Naive thymus-derived CD8-positive, alpha-beta T cell (primary cell): Measurements from ENCODE around the gene DDX21. TPM values are rescaled to one million over a fixed set of nuclear protein-coding genes. Genes with fewer than 3 reads are reported as not detected.
A peak's percentile ranks its signal among the peaks of the same experiment; 100 is the strongest.
"Not testable (repeated sequence)": the region's sequence is repeated elsewhere in the genome, so short reads cannot be mapped to it uniquely, and the experiment has no call there.

Experiments
- ATAC-seq, 2 donors: fragments of 150-1000 bp; cut with Tn5 transposase in 1 of 2; sonication (Bioruptor Pico), chemical (Tn5 transposase) in 1 of 2; 1 replicate in 1 of 2; 2 replicates in 1 of 2; pipeline ENCODE4 v1.10.0; 2021; ENCODE audit warnings: mild to moderate bottlenecking in 2 of 2, moderate library complexity in 2 of 2
- POLR2A ChIA-PET: fragments of 350-600 bp; sonication (Branson Sonifier 250); formaldehyde crosslinking; loops from one replicate; lab custom pipeline; 2021; ENCODE audit warnings: antibody characterized with exemption; lab: Charles Lee
- DNase-seq, 10 donors: peaks; one replicate each; pipeline versions ENCODE4 v3.0.0 to v3.0.0-alpha.2; 2020 to 2022
- H3K27ac Mint-ChIP-seq, 10 donors: one replicate each; pipeline ENCODE4 v1.8.0; 2020 to 2022; ENCODE audit warnings: mild to moderate bottlenecking in 10 of 10, mixed read lengths in 10 of 10, moderate library complexity in 4 of 10, inconsistent platforms in 1 of 10
- H3K27me3 Mint-ChIP-seq, 5 donors: one replicate each; pipeline ENCODE4 v1.8.0; 2021 to 2022; ENCODE audit warnings: mixed read lengths in 5 of 5
- H3K36me3 Mint-ChIP-seq, 3 donors: one replicate each; pipeline ENCODE4 v1.8.0; 2020 to 2022; ENCODE audit warnings: mixed read lengths in 3 of 3, mild to moderate bottlenecking in 2 of 3, inconsistent platforms in 1 of 3
- H3K4me1 Mint-ChIP-seq, 4 donors: one replicate each; pipeline ENCODE4 v1.8.0; 2021 to 2022; ENCODE audit warnings: mixed read lengths in 4 of 4
- H3K4me3 Mint-ChIP-seq, 10 donors: one replicate each; pipeline ENCODE4 v1.8.0; 2020 to 2022; ENCODE audit warnings: mild to moderate bottlenecking in 10 of 10, mixed read lengths in 10 of 10, moderate library complexity in 6 of 10, inconsistent platforms in 1 of 10
- H3K9me3 Mint-ChIP-seq, 9 donors: one replicate each; pipeline ENCODE4 v1.8.0; 2020 to 2022; ENCODE audit warnings: mixed read lengths in 9 of 9, mild to moderate bottlenecking in 3 of 9, inconsistent platforms in 1 of 9, moderate library complexity in 1 of 9
- polyA plus RNA-seq, 3 donors: library from polyadenylated mRNA; unstranded; fragments of 300-500 nt; fragmentation: Illumina TruSeq; gene quantifications; one replicate each; pipeline ENCODE4 v1.2.3, GENCODE V29; 2021
- total RNA-seq, 8 experiments: library from RNA in 2 of 8; stranded (reverse) in 2 of 8; gene quantifications; one replicate each; pipeline ENCODE4 v1.2.3 and lab custom pipeline; 2021 to 2026

Gene DDX21
- total and polyA plus RNA-seq, 5 experiments from 2014 or later = 14.6 to 59.3 (median 19.1) TPM

DNA sequence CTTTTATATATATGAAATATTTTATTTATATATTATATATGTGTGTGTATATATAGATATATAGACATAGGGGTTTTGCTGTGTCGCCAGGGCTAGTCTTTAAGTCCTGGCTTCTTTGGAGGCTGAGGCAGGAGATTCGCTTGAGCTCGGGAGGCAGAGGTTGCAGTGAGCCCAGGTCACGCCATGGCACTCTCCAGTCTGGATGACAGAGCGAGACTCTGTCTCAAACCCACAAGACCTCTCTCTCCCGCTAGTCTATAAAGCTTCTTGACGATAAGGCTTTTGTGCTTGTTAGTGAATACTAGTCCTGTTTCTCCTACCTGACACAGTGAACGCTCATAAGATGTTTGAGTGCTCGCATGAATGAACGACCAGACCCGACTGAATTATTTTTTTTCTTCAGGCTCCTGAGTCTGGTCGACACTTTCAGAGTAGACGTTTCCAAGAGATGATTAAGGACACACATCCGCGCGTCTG, 577 bp upstream of the DDX21 start:
- DNase-seq = peak in 1 of 10 donors; percentile 7
- peak overlapping the region; percentile 96 to 100 (median 100) for H3K27ac Mint-ChIP-seq

DNA sequence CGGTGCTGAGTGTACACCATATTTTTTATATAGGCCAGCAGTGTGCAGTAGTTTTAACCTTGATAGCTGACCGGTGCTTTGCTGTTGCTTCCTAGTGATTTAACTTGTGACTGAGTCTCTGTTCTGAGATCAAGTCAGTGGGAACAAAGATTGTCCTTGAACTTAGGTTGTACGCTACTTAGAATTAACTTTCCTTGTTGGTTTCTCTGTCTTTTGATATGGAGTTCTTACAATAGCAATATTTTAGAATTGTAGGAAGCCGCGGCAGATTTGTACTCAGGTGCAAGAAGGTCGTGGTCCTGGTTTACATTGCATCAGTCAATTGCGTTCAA, 1.3 kb downstream of the DDX21 start:
- H3K4me1 Mint-ChIP-seq = peaks cover 16 to 56% (median 51%) of the 10 kb centered on the region in 4 donors
- POLR2A ChIA-PET = interaction anchor here (0.6 to 1.2 kb wide), 4 partner anchors 13 to 167 kb away, joined by 3 to 5 read pairs (median 4); no protein-coding TSS in a partner anchor

More for the DNA sequence above, 577 bp upstream of the DDX21 start:
- H3K9me3 Mint-ChIP-seq = no peaks in the 10 kb centered on the region
- peaks cover 4 to 21% (median 5%) of the 10 kb centered on the region in 3 donors for H3K36me3 Mint-ChIP-seq
- POLR2A ChIA-PET = interaction anchor here (0.6 to 2.3 kb wide), 10 partner anchors 9 to 437 kb away, joined by 3 to 11 read pairs (median 4); partner anchors contain the start of genes DDX50, SRGN and SUPV3L1
- H3K4me1 Mint-ChIP-seq = peaks cover 11 to 46% (median 38%) of the 10 kb centered on the region in 4 donors
- H3K4me3 Mint-ChIP-seq = peak overlapping the region; percentile 97 to 100 (median 99)
- H3K27me3 Mint-ChIP-seq = no peaks in the 10 kb centered on the region
- ATAC-seq = peak; percentile 11 to 23

DNA sequence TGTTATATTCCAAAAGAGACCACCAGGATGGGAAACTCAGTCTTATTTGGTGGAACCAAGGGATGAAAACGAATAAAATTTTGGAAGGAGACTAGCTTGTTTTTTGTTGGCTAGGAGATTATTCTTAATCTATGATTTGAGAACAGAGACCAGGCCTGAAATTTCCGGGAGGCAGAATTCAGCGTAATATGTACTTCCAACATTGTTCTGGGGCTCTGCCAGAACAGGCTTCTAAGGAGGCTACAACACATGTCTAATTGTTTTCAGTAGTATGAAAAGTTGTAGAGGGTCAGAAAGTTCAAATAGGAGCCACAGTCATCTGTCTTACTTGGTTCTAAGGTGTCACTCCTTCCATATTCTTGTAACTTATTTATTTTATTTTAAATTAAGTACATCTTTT, 1.7 kb downstream of the DDX21 start:
- Mint-ChIP-seq H3K4me3 (peak overlapping the region; percentile 97 to 100 (median 99)), H3K4me1 (peaks cover 16 to 56% (median 51%) of the 10 kb centered on the region in 4 donors), H3K9me3 (no peaks in the 10 kb centered on the region), H3K27ac (peak overlapping the region; percentile 96 to 100 (median 100)), H3K27me3 (no peaks in the 10 kb centered on the region), H3K36me3 (peaks cover 4 to 41% (median 5%) of the 10 kb centered on the region in 3 donors)
- ATAC-seq (no peak), DNase-seq (no peak)
- POLR2A ChIA-PET = no interaction called here

More for the DNA sequence above, 1.3 kb downstream of the DDX21 start:
- no peak for DNase-seq
- no peaks in the 10 kb centered on the region for H3K27me3 Mint-ChIP-seq
- peaks cover 4 to 40% (median 5%) of the 10 kb centered on the region in 3 donors for H3K36me3 Mint-ChIP-seq
- no peak for ATAC-seq
- no peaks in the 10 kb centered on the region for H3K9me3 Mint-ChIP-seq
- peak overlapping the region; percentile 97 to 100 (median 99) for H3K4me3 Mint-ChIP-seq
- peak overlapping the region; percentile 96 to 100 (median 100) for H3K27ac Mint-ChIP-seq

DNA sequence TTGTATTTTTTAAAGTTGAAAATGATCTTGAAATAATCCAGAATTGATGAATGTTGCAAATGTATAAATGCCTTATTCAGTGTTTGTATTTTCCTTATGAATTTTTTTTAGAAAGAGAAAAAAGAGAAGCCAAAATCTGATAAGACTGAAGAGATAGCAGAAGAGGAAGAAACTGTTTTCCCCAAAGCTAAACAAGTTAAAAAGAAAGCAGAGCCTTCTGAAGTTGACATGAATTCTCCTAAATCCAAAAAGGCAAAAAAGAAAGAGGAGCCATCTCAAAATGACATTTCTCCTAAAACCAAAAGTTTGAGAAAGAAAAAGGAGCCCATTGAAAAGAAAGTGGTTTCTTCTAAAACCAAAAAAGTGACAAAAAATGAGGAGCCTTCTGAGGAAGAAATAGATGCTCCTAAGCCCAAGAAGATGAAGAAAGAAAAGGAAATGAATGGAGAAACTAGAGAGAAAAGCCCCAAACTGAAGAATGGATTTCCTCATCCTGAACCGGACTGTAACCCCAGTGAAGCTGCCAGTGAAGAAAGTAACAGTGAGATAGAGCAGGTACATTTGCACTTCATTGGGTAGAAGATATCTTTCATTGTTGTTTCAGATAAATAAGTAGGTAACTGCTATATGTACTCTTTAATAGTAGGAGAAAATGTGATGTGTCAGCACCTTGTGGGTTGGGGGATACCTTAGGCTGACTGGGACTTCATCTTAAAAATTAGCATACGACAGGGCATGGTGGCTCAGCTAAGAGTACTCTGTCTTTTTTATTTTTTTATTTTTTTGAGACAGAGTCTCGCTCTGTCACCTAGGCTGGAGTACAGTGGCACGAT, 3.9 kb downstream of the DDX21 start:
- Mint-ChIP-seq H3K4me3 (peak overlapping the region in 4 of 10 donors; percentile 1 to 28 (median 14)), H3K36me3 (peaks cover 4 to 64% (median 6%) of the 10 kb centered on the region in 3 donors), H3K27me3 (no peaks in the 10 kb centered on the region), H3K9me3 (no peaks in the 10 kb centered on the region), H3K27ac (peak overlapping the region in 7 of 10 donors; percentile 11 to 81 (median 62)), H3K4me1 (peaks cover 16 to 52% (median 51%) of the 10 kb centered on the region in 4 donors)
- POLR2A ChIA-PET = interaction anchor here (0.7 kb wide), 1 partner anchor 58 kb away, joined by 4 read pairs; the partner anchor contains the start of gene DDX50
- DNase-seq (no peak), ATAC-seq (no peak)

DNA sequence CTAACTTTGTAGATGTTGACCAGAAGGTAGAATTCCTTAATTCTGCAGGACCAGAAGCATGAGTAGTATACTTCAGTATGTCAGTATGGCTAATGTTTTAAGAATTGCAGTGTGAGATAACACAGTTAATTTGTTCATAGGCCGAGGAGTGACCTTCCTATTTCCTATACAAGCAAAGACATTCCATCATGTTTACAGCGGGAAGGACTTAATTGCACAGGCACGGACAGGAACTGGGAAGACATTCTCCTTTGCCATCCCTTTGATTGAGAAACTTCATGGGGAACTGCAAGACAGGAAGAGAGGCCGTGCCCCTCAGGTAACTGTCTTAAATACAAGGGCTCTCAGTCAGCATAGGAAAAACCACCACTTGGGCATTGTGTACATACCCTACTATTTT, 7.2 kb downstream of the DDX21 start:
- Mint-ChIP-seq H3K9me3 (no peaks in the 10 kb centered on the region), H3K4me3 (no peak overlapping the region), H3K36me3 (peaks cover 0 to 93% (median 20%) of the 10 kb centered on the region in 3 donors), H3K27me3 (no peaks in the 10 kb centered on the region), H3K27ac (peak overlapping the region in 1 of 10 donors; percentile 57), H3K4me1 (peaks cover 15 to 34% (median 28%) of the 10 kb centered on the region in 4 donors)
- no peak for DNase-seq
- POLR2A ChIA-PET = no interaction called here
- no peak for ATAC-seq

DNA sequence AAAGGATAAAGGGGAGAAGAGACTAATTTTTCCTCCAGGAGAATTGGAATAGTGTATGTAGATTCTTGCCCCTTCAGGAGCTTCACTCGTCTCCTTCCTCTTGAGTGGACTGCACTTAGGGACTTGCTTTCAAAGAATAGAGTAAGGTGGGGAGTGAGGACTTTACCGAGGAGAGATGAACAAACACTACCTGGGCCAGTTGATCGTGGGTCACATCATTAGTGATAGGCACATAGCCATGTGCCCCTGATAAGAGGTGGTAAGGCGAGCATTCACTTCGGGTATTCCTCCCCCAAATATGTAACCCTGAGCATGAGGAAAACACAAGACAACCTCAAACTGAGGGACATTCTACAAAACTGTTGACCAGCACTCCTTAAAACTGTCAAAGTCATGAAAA, 18.0 kb downstream of the DDX21 start:
- H3K27ac Mint-ChIP-seq = no peak overlapping the region
- H3K27me3 Mint-ChIP-seq = no peaks in the 10 kb centered on the region
- H3K36me3 Mint-ChIP-seq = peaks cover 13 to 98% (median 37%) of the 10 kb centered on the region in 3 donors
- POLR2A ChIA-PET = no interaction called here
- DNase-seq (no peak), ATAC-seq (no peak)
- H3K4me1 Mint-ChIP-seq = peaks cover 2 to 17% (median 13%) of the 10 kb centered on the region in 4 donors
- H3K9me3 Mint-ChIP-seq = no peaks in the 10 kb centered on the region
- no peak overlapping the region for H3K4me3 Mint-ChIP-seq

DNA sequence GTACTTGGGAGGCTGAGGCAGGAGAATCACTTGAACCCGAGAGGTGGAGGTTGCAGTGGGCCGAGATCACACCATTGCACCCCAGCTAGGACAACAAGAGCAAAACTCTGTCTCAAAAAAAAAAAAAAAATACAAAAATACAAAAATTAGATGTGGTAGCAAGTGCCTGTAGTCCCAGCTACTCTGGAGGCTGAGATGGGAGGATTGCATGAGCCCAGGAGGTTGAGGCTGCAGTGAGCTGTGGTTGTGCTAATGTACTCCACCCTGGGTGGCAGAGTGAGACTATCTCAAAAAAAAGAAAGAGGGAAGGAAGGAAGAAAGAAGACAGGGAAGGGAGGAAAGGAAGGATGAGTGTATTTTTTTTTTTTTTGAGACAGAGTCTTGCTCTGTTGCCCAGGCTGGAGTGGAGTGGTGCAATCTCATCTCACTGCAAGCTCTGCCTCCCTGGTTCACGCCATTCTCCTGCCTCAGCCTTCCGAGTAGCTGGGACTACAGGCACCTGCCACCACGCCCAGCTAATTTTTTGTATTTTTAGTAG, 20.0 kb downstream of the DDX21 start:
- H3K4me3 Mint-ChIP-seq, H3K9me3 Mint-ChIP-seq, POLR2A ChIA-PET, H3K27me3 Mint-ChIP-seq, ATAC-seq, DNase-seq: not testable (repeated sequence)
- H3K36me3 Mint-ChIP-seq = peaks cover 9 to 98% (median 28%) of the 10 kb centered on the region in 3 donors
- H3K4me1 Mint-ChIP-seq = peaks cover 0 to 18% (median 7%) of the 10 kb centered on the region in 4 donors
- H3K27ac Mint-ChIP-seq = peak overlapping the region in 1 of 10 donors; percentile 82

DNA sequence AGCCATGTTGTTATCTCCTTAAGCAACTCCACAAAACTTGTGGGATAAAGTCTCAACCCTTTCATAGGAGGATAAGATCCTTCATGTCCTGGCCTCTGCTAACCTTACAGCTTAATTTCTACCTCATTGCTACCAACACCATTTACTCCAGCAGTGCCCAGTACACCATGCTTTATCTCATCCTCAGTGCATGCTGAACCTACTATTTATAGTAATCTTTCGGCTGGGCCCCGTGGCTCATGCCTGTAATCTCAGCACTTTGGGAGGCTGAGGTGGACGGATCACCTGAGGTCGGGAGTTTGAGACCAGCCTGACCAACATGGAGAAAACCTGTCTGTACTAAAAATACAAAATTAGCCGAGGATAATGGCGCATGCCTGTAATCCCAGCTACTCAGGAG, 23.8 kb downstream of the DDX21 start:
- DNase-seq, H3K4me3 Mint-ChIP-seq, POLR2A ChIA-PET, H3K9me3 Mint-ChIP-seq, H3K27me3 Mint-ChIP-seq, ATAC-seq: not testable (repeated sequence)
- Mint-ChIP-seq H3K4me1 (peaks cover 3 to 18% (median 7%) of the 10 kb centered on the region in 4 donors), H3K27ac (peak overlapping the region in 1 of 10 donors; percentile 36), H3K36me3 (peaks cover 0 to 95% (median 22%) of the 10 kb centered on the region in 3 donors)

DNA sequence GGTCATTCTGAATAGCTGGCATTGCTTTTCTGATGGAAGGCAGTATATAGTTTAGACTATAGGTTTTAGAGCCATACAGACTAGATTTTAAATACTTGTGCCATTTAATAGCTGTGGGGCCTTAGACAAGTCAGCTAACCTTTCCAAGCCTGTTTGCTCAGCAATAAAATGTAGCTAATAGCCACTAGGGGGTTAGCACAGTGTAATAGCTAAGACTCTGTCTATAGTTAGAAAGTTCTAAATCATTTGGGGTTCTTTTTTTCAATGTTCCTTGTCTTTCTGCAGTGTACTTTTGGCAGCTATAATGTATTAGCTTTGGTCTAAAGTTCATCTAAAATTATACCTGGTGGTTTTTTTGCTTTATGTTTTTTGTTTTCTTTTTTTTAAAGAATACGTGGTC, 25.1 kb downstream of the DDX21 start:
- Mint-ChIP-seq H3K9me3 (no peaks in the 10 kb centered on the region), H3K27ac (peak overlapping the region in 1 of 10 donors; percentile 43), H3K4me1 (peaks cover 3 to 18% (median 7%) of the 10 kb centered on the region in 4 donors), H3K36me3 (peaks cover 0 to 88% (median 18%) of the 10 kb centered on the region in 3 donors), H3K4me3 (no peak overlapping the region), H3K27me3 (no peaks in the 10 kb centered on the region)
- DNase-seq (no peak), ATAC-seq (peak in 1 of 2 donors; percentile 50)
- POLR2A ChIA-PET = interaction anchor here (0.7 to 1.0 kb wide), 2 partner anchors 8 to 398 kb away, joined by 3 to 4 read pairs; no protein-coding TSS in a partner anchor

DNA sequence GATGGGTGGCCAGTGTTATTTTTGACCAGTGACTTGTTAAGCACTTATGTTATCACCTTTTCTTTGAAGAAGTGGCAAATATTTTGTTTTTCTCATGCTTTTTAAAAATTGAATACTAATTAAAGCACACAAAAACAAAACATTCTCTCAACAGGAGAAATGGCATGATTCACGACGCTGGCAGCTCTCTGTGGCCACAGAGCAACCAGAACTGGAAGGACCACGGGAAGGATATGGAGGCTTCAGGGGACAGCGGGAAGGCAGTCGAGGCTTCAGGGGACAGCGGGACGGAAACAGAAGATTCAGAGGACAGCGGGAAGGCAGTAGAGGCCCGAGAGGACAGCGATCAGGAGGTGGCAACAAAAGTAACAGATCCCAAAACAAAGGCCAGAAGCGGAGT, 26.4 kb downstream of the DDX21 start:
- POLR2A ChIA-PET = no interaction called here
- Mint-ChIP-seq H3K4me3 (no peak overlapping the region), H3K9me3 (no peaks in the 10 kb centered on the region), H3K27ac (peak overlapping the region in 3 of 10 donors; percentile 27 to 74 (median 58)), H3K36me3 (peaks cover 0 to 75% (median 16%) of the 10 kb centered on the region in 3 donors), H3K4me1 (peaks cover 3 to 21% (median 10%) of the 10 kb centered on the region in 4 donors), H3K27me3 (no peaks in the 10 kb centered on the region)
- DNase-seq = no peak
- ATAC-seq = no peak

DNA sequence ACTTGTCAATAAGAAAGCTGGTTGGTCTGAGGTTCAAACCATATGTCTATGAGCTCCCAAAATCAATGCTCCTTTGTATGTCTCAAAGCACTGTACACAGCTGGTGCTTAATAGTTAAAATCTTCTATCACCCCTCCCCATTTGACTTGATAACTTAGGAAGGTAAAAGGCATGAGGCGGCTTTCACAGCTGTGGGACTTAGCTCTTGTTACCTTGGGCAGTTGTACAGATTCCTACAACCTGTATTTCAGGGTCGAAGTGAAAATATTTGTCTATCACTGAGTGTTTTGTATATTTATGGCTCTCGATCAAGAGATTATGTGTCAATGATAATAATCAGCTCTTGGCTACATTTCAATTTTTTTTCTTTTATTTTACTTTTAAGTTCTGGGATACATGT, 31.6 kb downstream of the DDX21 start:
- H3K4me3 Mint-ChIP-seq = peak overlapping the region; percentile 98 to 100 (median 99)
- POLR2A ChIA-PET = interaction anchor here (0.7 to 1.5 kb wide), 4 partner anchors 32 to 105 kb away, joined by 3 to 5 read pairs (median 4); partner anchors contain the start of gene DDX21
- no peaks in the 10 kb centered on the region for H3K27me3 Mint-ChIP-seq
- ATAC-seq (no peak), DNase-seq (no peak)
- no peaks in the 10 kb centered on the region for H3K9me3 Mint-ChIP-seq
- peaks cover 0 to 26% (median 8%) of the 10 kb centered on the region in 3 donors for H3K36me3 Mint-ChIP-seq
- peak overlapping the region in 4 of 10 donors; percentile 87 to 96 (median 96) for H3K27ac Mint-ChIP-seq
- peaks cover 16 to 52% (median 46%) of the 10 kb centered on the region in 4 donors for H3K4me1 Mint-ChIP-seq
